ENCODE measurements around the gene CTRB1. TPM values are rescaled to one million over a fixed set of nuclear protein-coding genes. Genes with fewer than 3 reads are reported as not detected.

CTRB1 gene
- total RNA-seq, 2 donors from 2014 or later: not detected

GRCh38 chr16:75244225-75244809, 25.5 kb downstream of the CTRB1 start:
- no peaks in the 10 kb centered on the region for H3K9me3 Mint-ChIP-seq
- DNase-seq (ENCODE audit: low spot score in 2 of 2): no peak
- ATAC-seq: no peak
- H3K27ac Mint-ChIP-seq: peak overlapping the region in 1 of 2 donors; percentile 72
- H3K36me3 Mint-ChIP-seq: no peaks in the 10 kb centered on the region

- Mint-ChIP-seq H3K27ac (peak overlapping the region in 1 of 2 donors; percentile 72), H3K9me3 (no peaks in the 10 kb centered on the region), H3K36me3 (no peaks in the 10 kb centered on the region)
- peak in 1 of 2 donors; percentile 37 for ATAC-seq
- no peak for DNase-seq (ENCODE audit: low spot score in 2 of 2)
Measured at GRCh38 chr16:75244844-75245758, 26.3 kb downstream of the CTRB1 start.

GRCh38 chr16:75246504-75247205, 27.9 kb downstream of the CTRB1 start:
- no peak for DNase-seq (ENCODE audit: low spot score in 2 of 2)
- no peak for ATAC-seq
- H3K36me3 Mint-ChIP-seq: no peaks in the 10 kb centered on the region
- no peaks in the 10 kb centered on the region for H3K9me3 Mint-ChIP-seq
- no peak overlapping the region for H3K27ac Mint-ChIP-seq

GRCh38 chr16:75247249-75247648, 28.5 kb downstream of the CTRB1 start:
- H3K36me3 Mint-ChIP-seq: no peaks in the 10 kb centered on the region
- H3K27ac Mint-ChIP-seq: no peak overlapping the region
- H3K9me3 Mint-ChIP-seq: no peaks in the 10 kb centered on the region
- ATAC-seq: no peak
- no peak for DNase-seq (ENCODE audit: low spot score in 2 of 2)

- Mint-ChIP-seq H3K27ac (no peak overlapping the region), H3K9me3 (no peaks in the 10 kb centered on the region), H3K36me3 (no peaks in the 10 kb centered on the region)
- ATAC-seq (no peak), DNase-seq (ENCODE audit: low spot score in 2 of 2) (no peak)
Measured at GRCh38 chr16:75248142-75248535, 29.4 kb downstream of the CTRB1 start.

GRCh38 chr16:75248536-75249380, 30.0 kb downstream of the CTRB1 start:
- Mint-ChIP-seq H3K9me3 (no peaks in the 10 kb centered on the region), H3K27ac (no peak overlapping the region), H3K36me3 (no peaks in the 10 kb centered on the region)
- DNase-seq (ENCODE audit: low spot score in 2 of 2) (no peak), ATAC-seq (no peak)

- no peak for ATAC-seq
- no peaks in the 10 kb centered on the region for H3K9me3 Mint-ChIP-seq
- H3K27ac Mint-ChIP-seq: no peak overlapping the region
- H3K36me3 Mint-ChIP-seq: no peaks in the 10 kb centered on the region
- DNase-seq (ENCODE audit: low spot score in 2 of 2): no peak
Measured at GRCh38 chr16:75249441-75249840, 30.7 kb downstream of the CTRB1 start.

GRCh38 chr16:75250089-75250808, 31.5 kb downstream of the CTRB1 start:
- H3K27ac Mint-ChIP-seq: no peak overlapping the region
- H3K9me3 Mint-ChIP-seq: no peaks in the 10 kb centered on the region
- DNase-seq (ENCODE audit: low spot score in 2 of 2): no peak
- ATAC-seq: no peak
- H3K36me3 Mint-ChIP-seq: no peaks in the 10 kb centered on the region

DNA sequence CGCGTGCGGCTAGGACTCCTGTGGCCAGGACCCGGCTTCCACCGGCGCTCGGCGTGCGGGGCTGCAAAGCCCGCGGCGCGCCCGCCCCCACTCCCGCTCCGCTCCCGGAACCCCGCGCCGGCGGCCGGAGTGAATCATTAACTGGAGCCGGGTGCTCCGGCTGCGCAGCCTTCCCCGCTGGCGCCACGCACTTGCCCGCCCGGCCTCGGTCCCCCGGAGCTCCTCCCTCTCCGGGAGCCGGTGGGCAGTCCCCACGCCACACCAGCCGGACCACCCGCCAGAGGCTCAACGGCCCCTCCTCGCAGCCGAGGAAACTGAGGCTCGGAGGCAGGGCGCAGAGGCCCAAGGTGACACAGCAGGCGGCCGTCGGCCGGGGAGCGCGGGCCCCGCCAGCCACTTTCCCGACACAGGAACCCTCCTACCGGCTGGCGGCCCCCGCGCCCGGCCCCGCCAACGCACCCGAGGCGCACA, 32.1 kb downstream of the CTRB1 start:
- H3K9me3 Mint-ChIP-seq: no peaks in the 10 kb centered on the region
- peak; percentile 21 to 40 for ATAC-seq
- no peak overlapping the region for H3K27ac Mint-ChIP-seq
- no peaks in the 10 kb centered on the region for H3K36me3 Mint-ChIP-seq
- no peak for DNase-seq (ENCODE audit: low spot score in 2 of 2)

DNA sequence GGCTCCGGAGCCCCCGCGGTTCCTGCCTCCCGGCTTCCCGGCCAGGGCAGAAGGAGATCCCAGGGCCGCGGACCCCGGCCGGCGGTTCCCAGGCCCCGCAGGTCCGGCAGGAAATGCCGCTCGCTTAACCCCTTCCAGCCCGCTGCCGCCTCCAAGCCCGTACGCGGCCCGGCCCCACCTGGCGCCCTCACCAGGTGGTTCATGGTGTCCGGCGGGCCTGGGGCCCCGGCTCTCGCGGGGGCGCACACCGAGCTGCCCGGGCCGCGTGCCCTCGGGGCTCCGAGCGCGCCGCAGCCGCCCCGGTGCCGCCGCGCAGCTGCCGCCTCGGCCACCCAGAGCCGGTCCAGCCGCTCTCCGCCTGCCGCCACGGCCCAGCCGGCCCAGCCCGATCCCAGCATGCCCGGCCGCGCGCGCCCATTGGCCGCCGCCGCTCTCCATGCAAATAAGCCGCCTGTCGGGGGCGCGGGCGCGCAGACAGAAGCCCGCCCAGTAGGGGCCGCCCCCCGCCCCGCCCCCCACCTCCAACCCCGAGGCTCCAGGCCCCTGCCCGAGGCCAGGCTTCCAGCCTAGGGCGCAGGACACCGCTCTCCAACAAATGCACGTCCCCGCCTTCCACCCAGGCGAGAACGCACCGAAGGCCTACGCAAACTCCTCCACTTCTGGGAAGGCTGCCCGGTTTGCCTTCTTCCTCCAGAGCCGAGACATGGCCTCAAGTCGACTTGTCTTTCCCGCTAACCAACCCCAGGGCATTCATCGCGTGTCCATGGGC, 32.7 kb downstream of the CTRB1 start, which contains the start of gene BCAR1:
Gene BCAR1, minus strand, starts transcription at position 345 of the 769 bp plus-strand sequence. Its CDS starts 142 bp downstream, at position 203.
- Mint-ChIP-seq H3K36me3 (no peaks in the 10 kb centered on the region), H3K27ac (no peak within 1 kb of the TSS), H3K9me3 (no peaks in the 10 kb centered on the region)
- peak; percentile 34 to 65 for ATAC-seq
- DNase-seq (ENCODE audit: low spot score in 2 of 2): no peak

GRCh38 chr16:75252049-75252864, 33.5 kb downstream of the CTRB1 start:
- ATAC-seq: peak in 1 of 2 donors; percentile 3
- DNase-seq (ENCODE audit: low spot score in 2 of 2): no peak
- Mint-ChIP-seq H3K27ac (no peak overlapping the region), H3K36me3 (no peaks in the 10 kb centered on the region), H3K9me3 (no peaks in the 10 kb centered on the region)

GRCh38 chr16:75252946-75253911, 34.4 kb downstream of the CTRB1 start:
- Mint-ChIP-seq H3K9me3 (no peaks in the 10 kb centered on the region), H3K27ac (no peak overlapping the region), H3K36me3 (no peaks in the 10 kb centered on the region)
- no peak for ATAC-seq
- DNase-seq (ENCODE audit: low spot score in 2 of 2): no peak

DNA sequence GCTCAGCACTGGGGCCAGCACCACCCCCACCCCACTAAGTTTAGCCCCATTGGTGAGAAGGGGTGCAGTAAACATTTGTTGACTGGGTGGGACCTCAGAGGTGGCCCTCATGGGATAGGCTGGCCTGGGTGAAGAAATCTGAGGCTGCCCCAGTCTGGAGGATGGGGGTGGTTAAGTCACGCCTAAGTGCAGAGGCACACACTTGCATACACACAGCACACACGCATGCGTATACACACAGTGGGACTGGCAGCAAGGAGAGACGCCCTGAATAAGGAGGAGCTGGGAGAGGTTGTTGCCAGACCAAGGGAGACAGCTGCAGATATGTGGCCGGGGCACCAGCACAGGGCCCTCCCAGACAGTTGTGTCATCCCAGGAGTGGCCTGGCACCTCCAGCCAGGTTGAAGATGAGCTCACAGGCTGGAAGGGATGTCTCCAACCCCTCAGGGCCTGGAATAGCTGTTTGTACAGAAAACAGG, 35.6 kb downstream of the CTRB1 start:
- H3K27ac Mint-ChIP-seq: no peak overlapping the region
- ATAC-seq (no peak), DNase-seq (ENCODE audit: low spot score in 2 of 2) (no peak)
- H3K9me3 Mint-ChIP-seq: no peaks in the 10 kb centered on the region
- H3K36me3 Mint-ChIP-seq: no peaks in the 10 kb centered on the region

Measured in activated naive CD4-positive, alpha-beta T cell treated with anti-CD3 and anti-CD28 coated beads, Interleukin-2, amount 50 U/mL, for 72 hours (primary cell).